Measurements from ENCODE around the gene INSRR. TPM values are rescaled to one million over a fixed set of nuclear protein-coding genes. Genes with fewer than 3 reads are reported as not detected.

INSRR gene
- total RNA-seq, 1 experiment from 2014 or later: not detected

GRCh38 chr1:156833603-156834002, 25.3 kb downstream of the INSRR start:
- ChIA-PET CTCF (interaction anchor here (0.6 to 2.1 kb wide), 10 partner anchors 20 to 134 kb away, joined by 3 to 18 read pairs (median 5); partner anchors contain the start of gene NTRK1), POLR2A (interaction anchor here (1.4 kb wide), 1 partner anchor 47 kb away, joined by 3 read pairs; no protein-coding TSS in a partner anchor)
- Mint-ChIP-seq H3K36me3 (ENCODE audit: insufficient read depth, unreplicated experiment) (no peaks in the 10 kb centered on the region), H3K27ac (ENCODE audit: low read depth, unreplicated experiment) (no peak overlapping the region), H3K4me1 (ENCODE audit: insufficient read depth, unreplicated experiment) (no peaks in the 10 kb centered on the region), H3K4me3 (ENCODE audit: unreplicated experiment) (no peak overlapping the region), H3K9me3 (ENCODE audit: unreplicated experiment) (no peaks in the 10 kb centered on the region), H3K27me3 (ENCODE audit: insufficient read depth, unreplicated experiment) (peaks cover 54% of the 10 kb centered on the region)
- no peak for TF ChIP-seq CTCF (IDR thresholded peaks at IDR 0.05; ENCODE audit: unreplicated experiment)
- BruUV-seq (replicated peaks): no TSS peak
- intact Hi-C loops (cut with micrococcal nuclease): no loop called here
- no peak for DNase-seq (ENCODE audit: unreplicated experiment)

- Mint-ChIP-seq H3K4me1 (ENCODE audit: insufficient read depth, unreplicated experiment) (no peaks in the 10 kb centered on the region), H3K36me3 (ENCODE audit: insufficient read depth, unreplicated experiment) (no peaks in the 10 kb centered on the region), H3K27me3 (ENCODE audit: insufficient read depth, unreplicated experiment) (peaks cover 54% of the 10 kb centered on the region), H3K27ac (ENCODE audit: low read depth, unreplicated experiment) (no peak overlapping the region), H3K9me3 (ENCODE audit: unreplicated experiment) (no peaks in the 10 kb centered on the region), H3K4me3 (ENCODE audit: unreplicated experiment) (no peak overlapping the region)
- intact Hi-C loops (cut with micrococcal nuclease): no loop called here
- CTCF ChIA-PET: interaction anchor here (0.7 to 3.2 kb wide), 10 partner anchors 19 to 127 kb away, joined by 3 to 11 read pairs (median 4); partner anchors contain the start of gene CRABP2
- no peak for TF ChIP-seq CTCF (IDR thresholded peaks at IDR 0.05; ENCODE audit: unreplicated experiment)
- POLR2A ChIA-PET: no interaction called here
- no peak for DNase-seq (ENCODE audit: unreplicated experiment)
- no TSS peak for BruUV-seq (replicated peaks)
Observed at GRCh38 chr1:156832434-156832833, 26.5 kb downstream of the INSRR start.

GRCh38 chr1:156828400-156829124, 30.4 kb downstream of the INSRR start:
- DNase-seq (ENCODE audit: unreplicated experiment): no peak

More at GRCh38 chr1:156828400-156829124, 30.4 kb downstream of the INSRR start:
- no peaks in the 10 kb centered on the region for H3K4me1 Mint-ChIP-seq (ENCODE audit: insufficient read depth, unreplicated experiment)
- no TSS peak for BruUV-seq (replicated peaks)
- ChIA-PET POLR2A (interaction anchor here (0.6 to 0.9 kb wide), 2 partner anchors 12 to 20 kb away, joined by 3 read pairs; partner anchors contain the start of gene SH2D2A), CTCF (interaction anchor here (0.6 to 11.2 kb wide), 7 partner anchors 11 to 109 kb away, joined by 3 to 185 read pairs (median 5); partner anchors contain the start of gene NTRK1)
- H3K27me3 Mint-ChIP-seq (ENCODE audit: insufficient read depth, unreplicated experiment): peaks cover 24% of the 10 kb centered on the region
- intact Hi-C loops (cut with micrococcal nuclease): no loop called here
- no peak for TF ChIP-seq CTCF (IDR thresholded peaks at IDR 0.05; ENCODE audit: unreplicated experiment)
- H3K27ac Mint-ChIP-seq (ENCODE audit: low read depth, unreplicated experiment): no peak overlapping the region
- no peaks in the 10 kb centered on the region for H3K36me3 Mint-ChIP-seq (ENCODE audit: insufficient read depth, unreplicated experiment)
- no peaks in the 10 kb centered on the region for H3K9me3 Mint-ChIP-seq (ENCODE audit: unreplicated experiment)
- no peak overlapping the region for H3K4me3 Mint-ChIP-seq (ENCODE audit: unreplicated experiment)
